Testis (tissue), 2 donors: ENCODE data around the gene RNASE8.

Experiments
- CTCF ChIP-seq, 3 experiments: fragments of 450-650 bp in 2 of 3; fragments of 200-600 bp in 1 of 3; sonication (generic) in 1 of 3; IDR thresholded peaks; one replicate each; pipeline ENCODE4 v1.5.1; 2016 to 2019; ENCODE audit warnings: antibody characterized with exemption in 3 of 3, mild to moderate bottlenecking in 2 of 3, moderate library complexity in 1 of 3
- POLR2A ChIP-seq: fragments of 450-650 bp; IDR thresholded peaks from one replicate; pipeline ENCODE4 v1.6.1; 2017; ENCODE audit warnings: antibody characterized with exemption, mild to moderate bottlenecking, moderate library complexity

GRCh38 chr14:21048638-21049037 lies 9.0 kb upstream of the RNASE8 start:
- no peak for TF ChIP-seq CTCF (IDR thresholded peaks at IDR 0.05)
- no peak for TF ChIP-seq POLR2A
